Epithelial cell of prostate (primary cell): ENCODE results near the gene TRAF2.
"Not testable (repeated sequence)": the region's sequence is repeated elsewhere in the genome, so short reads cannot be mapped to it uniquely, and the experiment has no call there.

Experiments
- DNase-seq: peaks from one replicate; pipeline ENCODE4 v3.0.0-alpha.2; 2011; ENCODE audit warnings: low read depth, low spot score
- H3K27ac ChIP-seq: fragments of 450-650 bp; 2 replicates; pipeline ENCODE4 v1.5.1; 2017; ENCODE audit warnings: mild to moderate bottlenecking

TRAF2 gene

GRCh38 chr9:136857166-136857565 is 29.1 kb upstream of the TRAF2 start:
- no peak overlapping the region for H3K27ac ChIP-seq
- DNase-seq, result no peak

- no peak for DNase-seq
- no peak overlapping the region for H3K27ac ChIP-seq
Observed at GRCh38 chr9:136857581-136858412, 28.5 kb upstream of the TRAF2 start.

GRCh38 chr9:136858452-136858843 is 27.9 kb upstream of the TRAF2 start:
- DNase-seq, result no peak
- H3K27ac ChIP-seq, result no peak overlapping the region

- H3K27ac ChIP-seq, result no peak overlapping the region
- DNase-seq, result no peak
Observed at GRCh38 chr9:136858844-136859757, 27.2 kb upstream of the TRAF2 start.

- no peak overlapping the region for H3K27ac ChIP-seq
- DNase-seq, result no peak
Observed at GRCh38 chr9:136860529-136860928, 25.8 kb upstream of the TRAF2 start.

GRCh38 chr9:136860933-136861873 is 25.1 kb upstream of the TRAF2 start:
- H3K27ac ChIP-seq, result no peak overlapping the region
- no peak for DNase-seq

GRCh38 chr9:136861874-136862457 is 24.4 kb upstream of the TRAF2 start:
- H3K27ac ChIP-seq, result no peak overlapping the region
- no peak for DNase-seq

- no peak for DNase-seq
- no peak overlapping the region for H3K27ac ChIP-seq
Observed at GRCh38 chr9:136862849-136863622, 23.3 kb upstream of the TRAF2 start.

- peak overlapping the region; percentile 60 for H3K27ac ChIP-seq
- no peak for DNase-seq
Observed at GRCh38 chr9:136863623-136864273, 22.6 kb upstream of the TRAF2 start.

GRCh38 chr9:136865041-136865767 is 21.1 kb upstream of the TRAF2 start:
- DNase-seq, result no peak
- H3K27ac ChIP-seq, result peak overlapping the region; percentile 60

GRCh38 chr9:136865768-136866103 is 20.6 kb upstream of the TRAF2 start:
- peak overlapping the region; percentile 60 for H3K27ac ChIP-seq
- no peak for DNase-seq

GRCh38 chr9:136866898-136867421 is 19.4 kb upstream of the TRAF2 start:
- not testable (repeated sequence) for DNase-seq
- H3K27ac ChIP-seq, result peak overlapping the region; percentile 60

- DNase-seq, result no peak
- H3K27ac ChIP-seq, result no peak overlapping the region
Observed at GRCh38 chr9:136867480-136867879, 18.8 kb upstream of the TRAF2 start.

- H3K27ac ChIP-seq, result no peak overlapping the region
- no peak for DNase-seq
Observed at GRCh38 chr9:136867917-136868316, 18.4 kb upstream of the TRAF2 start.

- no peak for DNase-seq
- no peak overlapping the region for H3K27ac ChIP-seq
Observed at GRCh38 chr9:136868644-136869043, 17.7 kb upstream of the TRAF2 start.

GRCh38 chr9:136869611-136870010 is 16.7 kb upstream of the TRAF2 start:
- not testable (repeated sequence) for H3K27ac ChIP-seq, DNase-seq

- no peak for DNase-seq
- H3K27ac ChIP-seq, result no peak overlapping the region
Observed at GRCh38 chr9:136875155-136875554, 11.2 kb upstream of the TRAF2 start.

GRCh38 chr9:136876476-136876875 is 9.8 kb upstream of the TRAF2 start:
- H3K27ac ChIP-seq, result no peak overlapping the region
- no peak for DNase-seq
